Ishikawa (cell line): Measurements from ENCODE around the gene SAMD5.

Experiments used
- EGR1 ChIP-seq: IDR thresholded peaks from 2 replicates; pipeline ENCODE4 v1.6.1; 2012
- EP300 ChIP-seq: IDR thresholded peaks from 2 replicates; pipeline ENCODE4 v1.6.1; 2012; ENCODE audit warnings: borderline replicate concordance
- FOXM1 ChIP-seq: IDR thresholded peaks from 2 replicates; pipeline ENCODE4 v1.6.1; 2012; ENCODE audit warnings: low read depth, borderline replicate concordance
- MAX ChIP-seq: IDR thresholded peaks from 2 replicates; pipeline ENCODE4 v1.6.1; 2012
- NFIC ChIP-seq: IDR thresholded peaks from 2 replicates; pipeline ENCODE4 v1.6.1; 2012
- RAD21 ChIP-seq: IDR thresholded peaks from 2 replicates; pipeline ENCODE4 v1.6.1; 2012; ENCODE audit warnings: low read depth
- REST ChIP-seq: IDR thresholded peaks from 2 replicates; pipeline ENCODE4 v1.6.1; 2012; ENCODE audit warnings: low read depth, mild to moderate bottlenecking
- TAF1 ChIP-seq: IDR thresholded peaks from 2 replicates; pipeline ENCODE4 v1.6.1; 2012; ENCODE audit warnings: low read depth, mild to moderate bottlenecking
- YY1 ChIP-seq: IDR thresholded peaks from 2 replicates; pipeline ENCODE4 v1.6.1; 2012; ENCODE audit warnings: low read depth
- ZBTB7A ChIP-seq: IDR thresholded peaks from 2 replicates; pipeline ENCODE4 v1.6.1; 2012; ENCODE audit warnings: low read depth

DNA sequence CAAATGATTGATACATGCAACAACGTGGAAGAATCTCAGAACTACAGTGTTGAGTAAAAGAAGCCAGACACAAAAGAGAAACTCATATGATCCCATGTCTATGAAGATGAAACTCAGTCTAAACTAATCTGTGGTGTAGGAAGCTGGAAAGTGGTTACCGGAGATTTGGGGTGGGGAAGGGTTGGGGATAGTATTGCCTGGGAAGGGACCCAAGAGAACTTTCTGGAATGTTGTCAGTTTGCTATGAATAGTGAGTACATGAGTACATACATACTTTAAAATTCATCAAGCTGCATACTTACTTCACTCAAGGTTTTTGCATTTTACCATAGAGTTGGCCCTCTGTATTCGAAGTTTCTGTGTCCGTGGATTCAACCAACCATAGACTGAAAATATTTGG, 106.0 kb downstream of the SAMD5 start:
- TF ChIP-seq REST (no peak), MAX (no peak), NFIC (no peak), EP300 (no peak), TAF1 (no peak), RAD21 (no peak), YY1 (no peak), ZBTB7A (no peak), FOXM1 (no peak), EGR1 (no peak)
